ENCODE measurements around the gene FANCD2OS. TPM values are rescaled to one million over a fixed set of nuclear protein-coding genes. Genes with fewer than 3 reads are reported as not detected.

FANCD2OS gene, protein sequence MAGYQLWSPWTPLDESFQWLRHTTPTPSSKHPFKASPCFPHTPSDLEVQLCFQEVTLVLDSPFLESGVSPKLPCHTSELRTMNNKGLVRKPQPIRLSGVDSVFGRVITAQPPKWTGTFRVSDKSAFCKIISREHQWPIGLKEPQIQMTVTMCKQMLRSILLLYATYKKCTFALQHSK
- total RNA-seq: not detected

- TF ChIP-seq, protein P1, sequence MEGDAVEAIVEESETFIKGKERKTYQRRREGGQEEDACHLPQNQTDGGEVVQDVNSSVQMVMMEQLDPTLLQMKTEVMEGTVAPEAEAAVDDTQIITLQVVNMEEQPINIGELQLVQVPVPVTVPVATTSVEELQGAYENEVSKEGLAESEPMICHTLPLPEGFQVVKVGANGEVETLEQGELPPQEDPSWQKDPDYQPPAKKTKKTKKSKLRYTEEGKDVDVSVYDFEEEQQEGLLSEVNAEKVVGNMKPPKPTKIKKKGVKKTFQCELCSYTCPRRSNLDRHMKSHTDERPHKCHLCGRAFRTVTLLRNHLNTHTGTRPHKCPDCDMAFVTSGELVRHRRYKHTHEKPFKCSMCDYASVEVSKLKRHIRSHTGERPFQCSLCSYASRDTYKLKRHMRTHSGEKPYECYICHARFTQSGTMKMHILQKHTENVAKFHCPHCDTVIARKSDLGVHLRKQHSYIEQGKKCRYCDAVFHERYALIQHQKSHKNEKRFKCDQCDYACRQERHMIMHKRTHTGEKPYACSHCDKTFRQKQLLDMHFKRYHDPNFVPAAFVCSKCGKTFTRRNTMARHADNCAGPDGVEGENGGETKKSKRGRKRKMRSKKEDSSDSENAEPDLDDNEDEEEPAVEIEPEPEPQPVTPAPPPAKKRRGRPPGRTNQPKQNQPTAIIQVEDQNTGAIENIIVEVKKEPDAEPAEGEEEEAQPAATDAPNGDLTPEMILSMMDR (IDR thresholded peaks at IDR 0.05): no peak
- Histone ChIP-seq H3K9me3 (no peaks in the 10 kb centered on the region), H3K36me3 (no peaks in the 10 kb centered on the region), H3K4me1 (no peaks in the 10 kb centered on the region), H3K4me3 (no peak within 1 kb of the TSS), H3K27ac (no peak within 1 kb of the TSS), H3K27me3 (no peaks in the 10 kb centered on the region)
- intact Hi-C loops (cut with DNase I): no loop called here
- no peak for DNase-seq (ENCODE audit: low spot score in 2 of 2)
These were observed at the start of gene FANCD2OS for GRCh38 chr3:10108091-10108490. Gene FANCD2OS, minus strand, starts transcription at chr3:10108255. Its CDS starts 3,481 bp downstream, at chr3:10104774.

DNA sequence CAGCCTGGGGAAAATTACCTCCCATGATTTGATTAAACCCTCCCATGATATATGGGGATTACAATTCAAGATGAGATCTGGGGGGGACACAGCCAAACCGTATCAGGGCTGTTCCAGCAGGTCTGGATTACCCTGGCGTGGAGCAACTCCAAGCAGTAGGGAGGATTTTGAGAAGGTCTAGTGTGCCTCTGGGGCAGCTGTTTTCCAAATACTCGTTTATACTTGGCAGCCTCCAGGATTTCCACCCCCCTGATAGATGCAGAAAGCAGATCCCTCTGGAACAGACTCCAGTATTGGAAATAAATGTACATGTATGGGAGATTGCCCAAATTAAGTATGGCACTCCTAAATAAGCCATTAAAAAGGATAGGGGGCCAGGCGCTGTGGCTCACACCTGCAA, 49.0 kb upstream of the FANCD2OS start:
- intact Hi-C loops (cut with DNase I): no loop called here
- no peak overlapping the region for H3K27ac ChIP-seq
- H3K4me1 ChIP-seq: no peaks in the 10 kb centered on the region
- H3K9me3 ChIP-seq: no peaks in the 10 kb centered on the region
- no peak for DNase-seq (ENCODE audit: low spot score in 2 of 2)
- H3K27me3 ChIP-seq: no peaks in the 10 kb centered on the region
- TF ChIP-seq, protein P1 (IDR thresholded peaks at IDR 0.05): no peak
- H3K4me3 ChIP-seq: no peak overlapping the region
- peaks cover 8 to 10% of the 10 kb centered on the region in 2 donors for H3K36me3 ChIP-seq

- peaks cover 20 to 23% of the 10 kb centered on the region in 2 donors for H3K36me3 ChIP-seq
These were observed 47.6 kb upstream of the FANCD2OS start for GRCh38 chr3:10155658-10156057.

GRCh38 chr3:10155123-10155472, 47.0 kb upstream of the FANCD2OS start:
- DNase-seq (ENCODE audit: low spot score in 2 of 2): no peak
- H3K36me3 ChIP-seq: peaks cover 24 to 28% of the 10 kb centered on the region in 2 donors

More at GRCh38 chr3:10155658-10156057, 47.6 kb upstream of the FANCD2OS start:
- Histone ChIP-seq H3K4me3 (no peak overlapping the region), H3K9me3 (no peaks in the 10 kb centered on the region), H3K27me3 (no peaks in the 10 kb centered on the region), H3K4me1 (no peaks in the 10 kb centered on the region), H3K27ac (no peak overlapping the region)
- intact Hi-C loops (cut with DNase I): no loop called here
- no peak for DNase-seq (ENCODE audit: low spot score in 2 of 2)
- TF ChIP-seq, protein P1 (IDR thresholded peaks at IDR 0.05): no peak

GRCh38 chr3:10154335-10155122, 46.5 kb upstream of the FANCD2OS start:
- intact Hi-C loops (cut with DNase I): no loop called here
- no peaks in the 10 kb centered on the region for H3K27me3 ChIP-seq
- H3K4me1 ChIP-seq: no peaks in the 10 kb centered on the region
- no peak overlapping the region for H3K4me3 ChIP-seq
- peaks cover 30 to 34% of the 10 kb centered on the region in 2 donors for H3K36me3 ChIP-seq
- no peak for DNase-seq (ENCODE audit: low spot score in 2 of 2)
- TF ChIP-seq, protein P1 (IDR thresholded peaks at IDR 0.05): no peak
- no peak overlapping the region for H3K27ac ChIP-seq
- no peaks in the 10 kb centered on the region for H3K9me3 ChIP-seq

More at GRCh38 chr3:10155123-10155472, 47.0 kb upstream of the FANCD2OS start:
- Histone ChIP-seq H3K4me1 (no peaks in the 10 kb centered on the region), H3K27ac (no peak overlapping the region), H3K9me3 (no peaks in the 10 kb centered on the region), H3K4me3 (no peak overlapping the region), H3K27me3 (no peaks in the 10 kb centered on the region)
- intact Hi-C loops (cut with DNase I): no loop called here
- TF ChIP-seq, protein P1 (IDR thresholded peaks at IDR 0.05): no peak

All from ascending aorta (tissue), 2 donors.